Middle frontal gyrus (tissue), 1 donor: ENCODE data around the gene MIGA1.
"Not testable (repeated sequence)": the region's sequence is repeated elsewhere in the genome, so short reads cannot be mapped to it uniquely, and the experiment has no call there.

Experiments used
- DNase-seq: peaks from one replicate; pipeline ENCODE4 v3.0.0-alpha.2; 2015; ENCODE audit warnings: low spot score; ENCODE audit errors: extremely low spot score

Gene MIGA1

DNA sequence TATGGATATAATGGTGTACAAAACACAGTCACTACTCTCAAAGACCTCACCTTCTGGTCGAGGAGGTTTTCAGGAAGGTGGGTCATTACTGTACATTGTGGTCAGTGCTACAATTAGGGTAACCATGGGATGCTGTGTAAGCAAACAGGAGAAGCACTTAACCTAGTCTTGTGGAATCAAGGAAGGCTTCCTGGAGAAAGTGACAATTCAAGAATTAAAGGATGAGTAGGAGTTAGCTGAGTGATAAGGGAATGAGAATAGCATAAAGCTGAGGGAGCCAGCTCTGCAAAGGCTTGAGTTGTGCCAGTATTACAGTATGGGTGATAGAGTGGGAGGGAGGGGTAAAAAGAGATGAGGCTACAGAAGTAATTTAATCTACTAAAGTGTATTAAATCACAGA is 126.2 kb downstream of the MIGA1 start:
- DNase-seq = no peak

DNA sequence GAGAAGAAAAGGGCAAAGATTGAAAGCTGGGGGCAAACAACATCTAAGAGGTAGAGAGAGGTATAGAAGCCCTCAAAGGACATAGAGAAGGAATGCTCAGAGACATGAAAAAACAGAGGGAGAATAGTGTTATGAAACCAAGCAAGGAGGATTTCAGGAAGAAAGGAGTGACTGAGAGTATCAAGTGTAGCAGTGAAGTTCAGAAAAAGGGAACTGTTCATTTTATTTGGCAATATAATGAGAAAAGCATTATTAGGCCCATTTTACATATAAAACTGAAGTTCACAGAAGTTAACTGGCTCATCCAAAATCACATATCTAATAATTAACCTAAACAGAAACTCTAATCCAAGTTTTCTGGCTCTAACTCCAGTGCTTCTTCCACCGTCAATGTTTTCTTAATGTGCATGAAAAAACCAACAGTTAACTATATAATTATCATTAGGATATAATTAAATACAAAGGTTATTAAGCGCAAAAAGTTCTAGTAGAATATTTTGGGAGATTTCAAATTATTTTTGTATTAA is 126.6 kb downstream of the MIGA1 start:
- DNase-seq = no peak

- no peak for DNase-seq
Observed at GRCh38 chr1:77906624-77907023, 127.2 kb downstream of the MIGA1 start.

GRCh38 chr1:77910116-77910515 is 130.7 kb downstream of the MIGA1 start:
- DNase-seq = no peak

DNA sequence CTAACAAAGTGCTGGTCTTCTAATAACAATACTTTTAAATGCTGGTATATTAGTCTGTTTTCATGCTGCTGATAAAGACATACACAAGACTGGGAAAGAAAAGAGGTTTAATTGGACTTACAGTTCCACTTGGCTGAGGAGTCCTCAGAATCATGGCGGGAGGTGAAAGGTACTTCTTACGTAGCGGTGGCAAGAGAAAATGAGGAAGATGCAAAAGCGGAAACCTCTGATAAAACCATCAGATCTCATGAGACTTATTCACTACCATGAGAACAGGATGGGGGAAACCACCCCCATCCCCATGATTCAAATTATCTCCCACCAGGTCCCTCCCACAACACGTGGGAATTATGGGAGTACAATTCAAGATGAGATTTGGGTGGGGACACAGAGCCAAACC is 139.5 kb downstream of the MIGA1 start:
- not testable (repeated sequence) for DNase-seq

GRCh38 chr1:77925518-77925917 is 146.1 kb downstream of the MIGA1 start:
- no peak for DNase-seq

GRCh38 chr1:77925956-77926355 is 146.5 kb downstream of the MIGA1 start:
- no peak for DNase-seq

GRCh38 chr1:77926561-77927357 is 147.3 kb downstream of the MIGA1 start:
- no peak for DNase-seq

GRCh38 chr1:77927414-77927813 is 148.0 kb downstream of the MIGA1 start:
- no peak for DNase-seq
